ENCODE measurements around the gene STMN3. TPM values are rescaled to one million over a fixed set of nuclear protein-coding genes. Genes with fewer than 3 reads are reported as not detected.
"Not testable (repeated sequence)": the region's sequence is repeated elsewhere in the genome, so short reads cannot be mapped to it uniquely, and the experiment has no call there.

The STMN3 gene
- total RNA-seq, 1 donor from 2014 or later: 112 TPM

DNA sequence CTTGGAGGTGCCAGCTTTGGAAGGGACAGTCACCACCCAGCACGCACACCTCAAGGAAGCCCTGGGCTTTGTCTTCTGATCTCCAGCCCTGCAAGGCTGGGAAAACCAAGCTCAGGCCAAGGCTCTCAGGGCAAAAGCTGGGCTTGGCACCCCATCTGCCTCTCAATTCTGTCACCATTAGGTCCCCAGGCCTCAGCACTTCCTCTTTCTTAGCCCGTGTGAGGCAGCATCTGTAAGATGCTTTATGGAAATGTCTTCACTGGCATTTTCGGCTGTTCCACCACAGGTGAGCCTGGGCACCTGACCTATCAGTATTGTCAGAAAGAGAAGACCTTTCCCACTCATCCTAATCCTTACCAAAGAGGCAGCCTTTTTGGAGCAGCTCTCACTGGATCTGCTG, 50.9 kb downstream of the STMN3 start:
- TF ChIP-seq, protein P1, sequence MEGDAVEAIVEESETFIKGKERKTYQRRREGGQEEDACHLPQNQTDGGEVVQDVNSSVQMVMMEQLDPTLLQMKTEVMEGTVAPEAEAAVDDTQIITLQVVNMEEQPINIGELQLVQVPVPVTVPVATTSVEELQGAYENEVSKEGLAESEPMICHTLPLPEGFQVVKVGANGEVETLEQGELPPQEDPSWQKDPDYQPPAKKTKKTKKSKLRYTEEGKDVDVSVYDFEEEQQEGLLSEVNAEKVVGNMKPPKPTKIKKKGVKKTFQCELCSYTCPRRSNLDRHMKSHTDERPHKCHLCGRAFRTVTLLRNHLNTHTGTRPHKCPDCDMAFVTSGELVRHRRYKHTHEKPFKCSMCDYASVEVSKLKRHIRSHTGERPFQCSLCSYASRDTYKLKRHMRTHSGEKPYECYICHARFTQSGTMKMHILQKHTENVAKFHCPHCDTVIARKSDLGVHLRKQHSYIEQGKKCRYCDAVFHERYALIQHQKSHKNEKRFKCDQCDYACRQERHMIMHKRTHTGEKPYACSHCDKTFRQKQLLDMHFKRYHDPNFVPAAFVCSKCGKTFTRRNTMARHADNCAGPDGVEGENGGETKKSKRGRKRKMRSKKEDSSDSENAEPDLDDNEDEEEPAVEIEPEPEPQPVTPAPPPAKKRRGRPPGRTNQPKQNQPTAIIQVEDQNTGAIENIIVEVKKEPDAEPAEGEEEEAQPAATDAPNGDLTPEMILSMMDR (conservative IDR thresholded peaks at IDR 0.05; ENCODE audit: low read depth, low read length): no peak

DNA sequence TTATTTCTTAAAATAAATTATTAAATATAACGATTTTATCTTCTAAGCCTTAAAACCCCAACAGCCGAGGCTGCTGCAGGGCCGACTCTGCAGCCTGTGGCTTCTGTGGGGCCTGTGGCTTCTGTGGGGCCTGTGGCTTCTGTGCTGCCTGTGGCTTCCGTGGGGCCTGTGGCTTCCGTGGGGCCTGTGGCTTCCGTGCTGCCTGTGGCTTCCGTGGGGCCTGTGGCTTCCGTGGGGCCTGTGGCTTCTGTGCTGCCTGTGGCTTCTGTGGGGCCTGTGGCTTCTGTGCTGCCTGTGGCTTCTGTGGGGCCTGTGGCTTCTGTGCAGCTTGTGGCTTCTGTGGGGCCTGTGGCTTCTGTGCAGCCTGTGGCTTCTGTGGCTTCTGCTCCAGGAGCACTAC, 51.5 kb downstream of the STMN3 start:
- not testable (repeated sequence) for H3K4me3 ChIP-seq (ENCODE audit: low read depth, low read length); DNase-seq (ENCODE audit: low read depth)

More for the DNA sequence above, 50.9 kb downstream of the STMN3 start:
- H3K4me3 ChIP-seq (ENCODE audit: low read depth, low read length): no peak overlapping the region
- no peak for DNase-seq (ENCODE audit: low read depth)

DNA sequence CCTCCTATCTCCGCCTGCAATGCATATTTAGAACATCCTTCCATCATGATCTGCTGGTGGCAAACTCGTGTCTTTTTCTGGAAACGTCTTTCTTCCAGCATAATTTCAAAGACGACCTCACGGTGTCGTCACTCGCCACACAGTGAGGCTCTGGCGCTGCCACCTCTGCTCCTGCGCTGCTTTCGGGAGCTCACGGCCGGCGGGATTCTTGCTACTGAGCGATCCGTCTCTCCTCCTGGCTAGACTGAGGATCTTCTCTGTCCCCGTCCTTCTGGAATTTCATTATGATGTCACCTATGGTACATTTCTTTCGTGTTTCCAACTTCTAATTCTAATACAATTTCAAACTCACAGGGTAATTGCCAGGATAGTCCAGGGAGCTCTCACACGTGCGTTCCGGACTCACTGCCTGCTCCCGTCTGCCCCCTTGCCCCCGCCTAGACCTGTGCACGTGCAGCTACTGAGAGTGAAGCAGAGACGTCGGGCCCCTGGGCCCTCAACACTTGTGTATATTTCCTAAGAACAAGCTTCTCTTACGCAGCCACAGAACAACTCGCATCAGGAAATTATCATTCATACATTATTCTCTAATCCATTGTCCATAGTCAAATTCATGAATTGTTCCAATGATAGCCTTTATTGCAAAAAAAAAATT, 53.7 kb downstream of the STMN3 start:
- TF ChIP-seq, protein P1 (conservative IDR thresholded peaks at IDR 0.05; ENCODE audit: low read depth, low read length): no peak
- no peak for DNase-seq (ENCODE audit: low read depth)
- H3K4me3 ChIP-seq (ENCODE audit: low read depth, low read length): no peak overlapping the region

DNA sequence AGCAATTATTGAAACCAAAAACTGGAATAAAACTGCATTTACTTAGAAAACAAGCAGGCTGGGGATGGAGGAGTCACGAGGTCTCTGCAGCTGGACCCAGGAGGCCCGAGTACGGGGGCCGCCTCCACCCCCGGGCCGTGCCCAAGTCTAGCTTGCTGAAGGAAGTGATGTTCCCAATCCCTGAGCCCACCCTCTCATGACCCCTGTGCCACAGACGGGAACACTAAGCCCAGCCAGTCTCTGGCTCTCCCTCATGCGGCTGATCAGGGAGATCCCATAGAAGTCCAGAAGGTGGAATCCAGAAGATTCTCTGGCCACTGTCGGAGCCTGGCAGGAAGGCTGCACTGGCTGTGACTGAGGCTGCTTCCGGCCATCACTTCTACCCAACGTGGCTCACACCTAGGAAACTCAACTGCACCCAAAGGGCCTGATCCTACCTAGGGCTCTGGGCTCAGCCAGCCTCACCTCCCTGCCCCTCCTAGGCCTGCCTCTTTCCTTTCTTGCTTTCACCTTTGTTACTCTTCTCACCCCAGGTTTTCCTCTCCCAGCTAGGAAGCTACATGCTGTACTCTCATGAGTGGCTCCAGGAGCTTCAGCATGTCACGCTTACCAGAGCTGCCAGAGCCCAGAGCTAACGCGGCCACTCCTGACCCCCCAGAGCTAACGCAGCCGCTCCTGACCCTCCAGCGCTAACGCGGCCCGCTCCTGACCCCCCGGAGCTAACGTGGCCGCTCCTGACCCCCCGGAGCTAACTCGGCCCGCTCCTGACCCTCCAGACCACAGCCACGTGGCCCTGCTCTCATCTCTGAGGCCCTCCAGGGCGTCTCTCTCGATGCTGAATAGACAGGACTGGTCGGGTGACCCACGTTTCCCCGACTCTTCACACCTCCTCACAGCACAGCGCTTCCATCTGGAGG, 54.5 kb downstream of the STMN3 start:
- H3K4me3 ChIP-seq (ENCODE audit: low read depth, low read length): no peak overlapping the region
- TF ChIP-seq, protein P1 (conservative IDR thresholded peaks at IDR 0.05; ENCODE audit: low read depth, low read length): no peak
- no peak for DNase-seq (ENCODE audit: low read depth)

DNA sequence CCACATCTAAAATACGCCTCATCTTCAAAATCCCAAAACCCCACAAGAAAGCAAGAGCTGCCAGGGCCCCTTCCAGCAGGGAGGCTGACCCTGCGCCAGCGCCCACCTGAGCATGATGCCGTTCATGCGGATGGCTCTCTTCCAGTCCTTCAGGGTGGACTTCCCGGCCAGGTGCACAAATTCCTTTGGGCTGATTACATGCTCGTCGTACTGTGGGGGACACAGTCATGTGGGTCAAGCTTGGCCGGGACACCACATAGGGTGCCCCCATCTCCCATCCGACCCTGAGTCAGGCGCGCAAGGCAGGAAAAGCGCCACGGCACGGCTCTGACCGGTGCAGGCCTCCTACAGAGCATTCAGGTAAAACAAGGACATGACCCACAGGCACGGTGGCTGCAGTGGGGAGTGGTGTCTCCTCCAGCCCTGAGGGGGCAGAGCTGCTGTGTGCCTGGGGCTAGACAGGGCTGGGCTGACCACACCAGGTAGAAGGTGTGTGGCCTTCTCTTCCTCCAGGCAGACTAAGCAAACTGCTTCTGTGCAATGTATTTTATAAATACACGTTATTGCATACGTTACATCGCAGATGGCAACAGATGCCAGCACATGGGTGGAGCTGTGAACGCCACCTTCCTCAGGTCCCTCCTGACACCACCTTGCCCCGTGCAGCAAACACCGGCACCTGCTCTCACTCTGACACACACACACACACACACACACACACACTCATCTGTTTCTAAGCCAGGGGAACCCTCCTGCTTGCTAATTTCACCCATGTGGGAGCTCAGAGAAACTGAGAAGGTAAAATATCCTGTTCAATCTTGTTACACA, 55.4 kb downstream of the STMN3 start:
- H3K4me3 ChIP-seq (ENCODE audit: low read depth, low read length): no peak overlapping the region
- no peak for DNase-seq (ENCODE audit: low read depth)
- TF ChIP-seq, protein P1 (conservative IDR thresholded peaks at IDR 0.05; ENCODE audit: low read depth, low read length): no peak

DNA sequence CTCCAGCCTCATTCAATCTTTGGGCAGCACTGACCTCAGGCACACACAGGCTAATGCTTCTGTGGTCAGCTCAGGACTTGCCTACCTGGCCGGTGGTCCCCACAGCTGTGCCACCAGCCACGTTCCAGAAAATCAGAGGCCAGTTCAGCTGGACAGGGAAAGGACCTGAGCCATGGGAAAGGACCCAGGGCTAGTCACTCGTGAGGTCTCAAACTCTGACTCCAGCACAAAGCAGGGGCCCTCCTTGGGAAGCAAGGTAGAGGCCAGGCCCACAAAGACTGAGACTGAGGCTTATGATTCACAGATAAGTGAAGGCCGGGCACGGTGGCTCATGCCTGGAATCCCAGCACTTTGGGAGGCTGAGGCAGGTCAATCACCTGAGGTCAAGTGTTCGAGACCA, 56.8 kb downstream of the STMN3 start:
- no peak for DNase-seq (ENCODE audit: low read depth)
- H3K4me3 ChIP-seq (ENCODE audit: low read depth, low read length): no peak overlapping the region
- TF ChIP-seq, protein P1 (conservative IDR thresholded peaks at IDR 0.05; ENCODE audit: low read depth, low read length): no peak
